D721Med (cell line): ENCODE results near the gene PGAM2.
A peak's percentile ranks its signal among the peaks of the same experiment; 100 is the strongest.

Experiments used
- DNase-seq: peaks from one replicate; pipeline ENCODE4 v3.0.0; 2011; ENCODE audit warnings: low spot score; ENCODE audit not compliant: insufficient read length
- FAIRE-seq: peaks from 2 replicates; lab custom pipeline; 2011; peaks lifted over from hg19 to GRCh38; lab: Jason Lieb, UNC
- CTCF ChIP-seq: IDR thresholded peaks from 2 replicates; pipeline ENCODE4 v1.5.1; 2012; ENCODE audit warnings: mild to moderate bottlenecking, control low read depth; ENCODE audit not compliant: insufficient read depth; ENCODE audit errors: missing control alignments

PGAM2 gene

DNA sequence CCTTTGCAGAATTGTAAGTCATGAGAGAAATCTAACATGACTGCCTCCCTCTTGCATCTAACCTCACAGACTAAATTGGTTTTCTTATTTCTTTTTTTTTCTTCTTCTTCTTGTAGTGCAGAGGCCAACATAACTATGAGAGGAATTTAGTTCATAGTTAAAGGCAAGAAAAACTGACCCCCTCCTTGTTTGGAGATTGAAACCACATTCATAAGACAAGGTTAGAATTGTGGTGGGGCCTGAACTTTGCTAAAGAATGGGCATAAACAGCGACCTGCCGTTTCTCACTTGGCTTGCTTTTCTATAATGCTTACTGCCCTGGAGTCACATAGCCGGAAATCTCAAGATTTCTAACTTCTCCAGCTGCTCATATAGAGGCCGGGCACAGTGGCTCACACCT is 19.3 kb upstream of the PGAM2 start:
- no peak for DNase-seq
- TF ChIP-seq CTCF, result no peak
- FAIRE-seq, result no peak

DNA sequence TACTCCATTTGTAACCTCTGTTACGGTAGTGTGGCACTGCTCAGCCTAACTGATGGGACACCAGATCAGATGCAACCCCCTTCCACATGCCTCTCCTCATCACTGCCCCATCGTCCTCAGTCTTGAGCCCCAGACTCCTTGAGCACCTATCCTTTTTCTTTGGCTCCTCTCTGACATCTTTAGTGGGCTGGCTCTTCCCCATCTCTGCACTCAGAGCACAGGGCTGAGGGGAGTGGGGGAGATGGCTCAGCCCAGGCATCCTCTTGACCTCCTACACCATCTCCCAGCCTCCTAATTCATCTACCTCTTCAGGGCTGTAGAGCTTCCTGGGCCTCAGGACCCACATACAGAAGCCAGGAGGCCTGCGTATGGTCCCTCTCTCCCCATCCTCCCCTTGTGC is 18.4 kb upstream of the PGAM2 start:
- DNase-seq (no peak), FAIRE-seq (no peak)
- no peak for TF ChIP-seq CTCF

DNA sequence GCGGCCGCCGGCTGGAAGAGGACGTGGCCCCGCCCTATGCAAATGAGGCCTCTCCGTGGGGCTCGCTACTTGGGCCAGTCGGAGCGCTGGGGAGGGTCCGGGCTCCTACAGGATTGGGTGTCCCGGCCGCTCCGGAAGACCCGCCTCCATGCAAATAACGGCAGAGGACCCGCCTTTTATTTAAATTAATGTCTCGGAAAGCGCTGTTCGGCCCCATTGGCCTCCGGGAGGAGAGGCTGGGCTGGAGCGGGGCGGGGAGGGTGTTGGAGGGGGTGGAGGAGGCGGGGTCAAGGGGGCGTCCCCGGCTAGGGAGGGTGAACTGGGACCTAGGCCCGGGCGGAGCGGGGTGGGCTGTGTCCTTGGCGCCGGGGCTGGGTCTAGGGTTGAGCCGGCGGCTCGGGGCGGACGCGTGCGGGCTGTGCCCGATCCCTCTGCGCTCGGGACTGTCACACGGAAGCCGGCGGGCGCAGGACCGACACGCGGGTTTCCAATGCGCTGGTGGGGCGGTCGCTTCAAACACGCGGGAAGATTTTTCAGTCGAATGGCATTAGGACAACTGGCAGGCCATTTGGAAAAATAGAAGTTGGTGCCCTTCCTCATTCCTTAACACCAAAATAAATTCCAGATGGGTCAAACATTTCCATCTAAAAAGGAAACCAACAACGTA is 17.3 kb upstream of the PGAM2 start:
- FAIRE-seq, result no peak
- no peak for TF ChIP-seq CTCF
- DNase-seq, result peak; percentile 89

- FAIRE-seq, result no peak
- DNase-seq, result no peak
- no peak for TF ChIP-seq CTCF
These were observed 15.9 kb upstream of the PGAM2 start for GRCh38 chr7:44081266-44081748.

- DNase-seq (no peak), FAIRE-seq (no peak)
- TF ChIP-seq CTCF, result no peak
These were observed 15.4 kb upstream of the PGAM2 start for GRCh38 chr7:44080686-44081265.

DNA sequence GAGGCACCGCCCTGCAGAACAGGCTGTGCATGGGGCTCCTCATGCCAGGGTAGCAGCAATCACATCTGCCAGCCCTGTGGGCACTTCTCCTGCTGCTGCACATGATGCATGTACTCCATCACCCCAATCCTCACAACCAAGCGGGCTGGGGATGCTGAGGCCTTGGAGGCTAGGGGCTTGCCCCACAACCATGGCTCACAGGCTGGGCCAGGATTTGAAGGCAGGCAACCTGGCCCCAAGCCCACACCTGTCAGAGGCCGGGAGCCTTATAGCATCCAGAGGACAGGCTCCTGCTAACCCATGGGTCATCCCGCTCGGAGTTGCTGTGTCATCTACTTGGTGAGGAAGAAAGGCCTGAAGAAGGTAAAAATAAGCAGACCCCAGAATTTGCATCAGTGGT is 14.8 kb upstream of the PGAM2 start:
- TF ChIP-seq CTCF, result no peak
- no peak for DNase-seq
- FAIRE-seq, result no peak

- DNase-seq, result no peak
- no peak for TF ChIP-seq CTCF
- FAIRE-seq, result no peak
These were observed 14.1 kb upstream of the PGAM2 start for GRCh38 chr7:44079331-44080021.
